ENCODE data around the gene PRSS56. TPM values are rescaled to one million over a fixed set of nuclear protein-coding genes. Genes with fewer than 3 reads are reported as not detected.
A peak's percentile ranks its signal among the peaks of the same experiment; 100 is the strongest.

The PRSS56 gene
- total RNA-seq, 1 experiment from 2014 or later = 0.18 TPM

DNA sequence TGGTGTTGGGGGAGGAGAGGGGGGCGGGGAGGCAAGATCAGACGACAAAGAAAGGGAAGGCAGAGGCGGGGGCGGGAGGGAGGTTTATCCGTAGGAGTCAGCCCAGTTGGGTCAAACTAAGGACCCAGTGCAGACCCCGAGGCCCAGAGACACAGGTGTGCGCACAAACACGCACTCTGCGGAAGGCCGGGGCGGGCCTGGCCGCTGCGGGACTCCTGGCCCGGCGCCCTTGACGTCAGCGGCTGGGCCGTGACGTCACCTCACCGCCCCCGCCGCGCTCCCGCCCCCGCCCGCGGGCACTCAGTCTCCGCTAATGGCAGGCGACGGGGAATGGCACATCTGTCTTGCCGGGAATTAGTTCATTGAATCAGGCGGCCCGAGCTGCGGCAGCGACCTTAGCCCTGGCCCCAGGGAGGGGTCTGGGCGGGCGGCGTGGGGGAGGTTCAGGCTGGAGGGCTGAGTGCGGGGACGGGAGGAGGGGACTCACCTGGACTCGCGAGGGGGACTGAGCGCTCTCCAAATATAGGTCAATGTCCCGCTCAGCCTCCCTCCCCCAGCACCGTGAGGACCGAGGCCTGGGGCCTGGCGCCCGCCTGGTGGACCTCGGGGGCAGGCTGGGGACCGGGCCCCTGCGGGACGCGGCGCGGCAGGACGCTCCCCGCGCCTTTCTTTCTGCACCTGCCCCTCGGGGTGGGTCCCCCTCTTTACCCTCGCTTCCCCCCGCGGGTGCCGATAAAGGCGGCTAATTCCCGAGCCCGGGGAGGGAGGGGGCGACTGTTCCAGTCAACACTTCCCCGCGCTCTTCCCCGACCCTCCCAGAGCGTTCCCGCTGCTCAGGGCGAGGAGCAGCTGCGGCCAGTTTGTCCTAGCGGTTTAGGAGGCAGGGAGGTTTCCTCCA, 17.0 kb upstream of the PRSS56 start:
- intact Hi-C loops (cut with micrococcal nuclease; ENCODE audit: unreplicated experiment) = no loop called here
- Histone ChIP-seq H3K36me3 (ENCODE audit: control insufficient read depth, insufficient read depth, low read length) (no peaks in the 10 kb centered on the region), H3K9me3 (ENCODE audit: control insufficient read depth, insufficient read depth, low read depth, low read length) (no peaks in the 10 kb centered on the region), H3K4me1 (ENCODE audit: control insufficient read depth, insufficient read depth, low read length) (no peaks in the 10 kb centered on the region; the same call in 1 of the 2 replicates), H3K27ac (ENCODE audit: low read length) (no peak overlapping the region), H3K27me3 (ENCODE audit: control insufficient read depth, insufficient read depth, low read length) (peaks cover 3% of the 10 kb centered on the region; the same call in 1 of the 2 replicates), H3K4me3 (ENCODE audit: low read depth in 2 of 2, low read length in 2 of 2) (0 out of 4 replicates have a peak overlapping the region, but pooled peaks of 1 of the 2 experiments have one; percentile 18)
- in situ Hi-C loops (cut with HindIII; ENCODE audit: low pct_unique_long_range_greater_than_20kb, low sequenced_read_pairs) = no loop called here
- ATAC-seq = peak; percentile 12; the same call in 1 of the 2 replicates
- TF ChIP-seq, protein P1, sequence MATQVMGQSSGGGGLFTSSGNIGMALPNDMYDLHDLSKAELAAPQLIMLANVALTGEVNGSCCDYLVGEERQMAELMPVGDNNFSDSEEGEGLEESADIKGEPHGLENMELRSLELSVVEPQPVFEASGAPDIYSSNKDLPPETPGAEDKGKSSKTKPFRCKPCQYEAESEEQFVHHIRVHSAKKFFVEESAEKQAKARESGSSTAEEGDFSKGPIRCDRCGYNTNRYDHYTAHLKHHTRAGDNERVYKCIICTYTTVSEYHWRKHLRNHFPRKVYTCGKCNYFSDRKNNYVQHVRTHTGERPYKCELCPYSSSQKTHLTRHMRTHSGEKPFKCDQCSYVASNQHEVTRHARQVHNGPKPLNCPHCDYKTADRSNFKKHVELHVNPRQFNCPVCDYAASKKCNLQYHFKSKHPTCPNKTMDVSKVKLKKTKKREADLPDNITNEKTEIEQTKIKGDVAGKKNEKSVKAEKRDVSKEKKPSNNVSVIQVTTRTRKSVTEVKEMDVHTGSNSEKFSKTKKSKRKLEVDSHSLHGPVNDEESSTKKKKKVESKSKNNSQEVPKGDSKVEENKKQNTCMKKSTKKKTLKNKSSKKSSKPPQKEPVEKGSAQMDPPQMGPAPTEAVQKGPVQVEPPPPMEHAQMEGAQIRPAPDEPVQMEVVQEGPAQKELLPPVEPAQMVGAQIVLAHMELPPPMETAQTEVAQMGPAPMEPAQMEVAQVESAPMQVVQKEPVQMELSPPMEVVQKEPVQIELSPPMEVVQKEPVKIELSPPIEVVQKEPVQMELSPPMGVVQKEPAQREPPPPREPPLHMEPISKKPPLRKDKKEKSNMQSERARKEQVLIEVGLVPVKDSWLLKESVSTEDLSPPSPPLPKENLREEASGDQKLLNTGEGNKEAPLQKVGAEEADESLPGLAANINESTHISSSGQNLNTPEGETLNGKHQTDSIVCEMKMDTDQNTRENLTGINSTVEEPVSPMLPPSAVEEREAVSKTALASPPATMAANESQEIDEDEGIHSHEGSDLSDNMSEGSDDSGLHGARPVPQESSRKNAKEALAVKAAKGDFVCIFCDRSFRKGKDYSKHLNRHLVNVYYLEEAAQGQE (IDR thresholded peaks at IDR 0.05; ENCODE audit: insufficient read depth in 1 of 2, low read depth in 2 of 2, low read length in 1 of 2) = no peak
- TF ChIP-seq TCF7L2 (IDR thresholded peaks at IDR 0.05; ENCODE audit: low read depth, low read length) = no peak
- no peak for TF ChIP-seq CTCF (IDR thresholded peaks at IDR 0.05)
- TF ChIP-seq SIN3A (IDR thresholded peaks at IDR 0.05; ENCODE audit: borderline replicate concordance, insufficient read depth, low read depth, low read length) = no peak
- TF ChIP-seq POLR2AphosphoS5 (IDR thresholded peaks at IDR 0.05; ENCODE audit: low read depth, low read length) = no peak
- ChIA-PET CTCF (no interaction called here), POLR2A (interaction anchor here (0.6 kb wide), 1 partner anchor 48 kb away, joined by 8 read pairs; no protein-coding TSS in a partner anchor)
- no peak for DNase-seq (ENCODE audit: low read depth, low spot score)
- no TSS peak for BruUV-seq (replicated peaks)

DNA sequence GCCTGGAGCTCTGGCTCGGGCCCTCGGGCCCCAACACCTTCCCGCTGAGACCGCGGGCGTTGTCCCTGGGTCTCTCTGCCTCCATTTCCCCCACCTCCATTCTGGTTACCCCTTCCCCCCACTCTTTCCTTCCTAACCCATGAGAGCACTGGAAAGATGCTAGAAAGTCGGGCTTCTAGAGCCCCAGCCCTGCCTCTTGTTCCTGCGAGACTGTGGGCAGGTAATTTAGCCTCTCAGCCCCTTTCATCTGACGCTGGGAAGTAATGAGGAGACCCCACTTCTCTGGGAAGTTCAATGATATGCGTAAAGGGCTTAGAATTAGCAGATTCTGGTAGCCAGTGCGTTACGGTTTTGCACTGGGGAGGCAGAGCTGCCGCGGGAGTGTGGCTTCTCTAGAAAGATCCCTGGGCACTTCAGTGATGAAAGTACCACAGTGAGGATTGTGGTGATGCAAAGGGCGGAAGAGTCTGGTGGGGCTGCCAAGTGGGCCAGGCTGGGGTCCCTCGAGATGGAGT, 16.3 kb upstream of the PRSS56 start:
- in situ Hi-C loops (cut with HindIII; ENCODE audit: low pct_unique_long_range_greater_than_20kb, low sequenced_read_pairs) (no loop called here), intact Hi-C loops (cut with micrococcal nuclease; ENCODE audit: unreplicated experiment) (no loop called here)
- no TSS peak for BruUV-seq (replicated peaks)
- ChIA-PET POLR2A (no interaction called here), CTCF (no interaction called here)
- DNase-seq (ENCODE audit: low read depth, low spot score) = no peak
- Histone ChIP-seq H3K4me1 (ENCODE audit: control insufficient read depth, insufficient read depth, low read length) (no peaks in the 10 kb centered on the region; the same call in 1 of the 2 replicates), H3K36me3 (ENCODE audit: control insufficient read depth, insufficient read depth, low read length) (no peaks in the 10 kb centered on the region), H3K4me3 (ENCODE audit: low read depth in 2 of 2, low read length in 2 of 2) (no peak overlapping the region), H3K9me3 (ENCODE audit: control insufficient read depth, insufficient read depth, low read depth, low read length) (no peaks in the 10 kb centered on the region), H3K27ac (ENCODE audit: low read length) (no peak overlapping the region), H3K27me3 (ENCODE audit: control insufficient read depth, insufficient read depth, low read length) (peaks cover 3% of the 10 kb centered on the region; the same call in 1 of the 2 replicates)
- TF ChIP-seq CTCF (IDR thresholded peaks at IDR 0.05) = no peak
- no peak for TF ChIP-seq SIN3A (IDR thresholded peaks at IDR 0.05; ENCODE audit: borderline replicate concordance, insufficient read depth, low read depth, low read length)
- no peak for TF ChIP-seq POLR2AphosphoS5 (IDR thresholded peaks at IDR 0.05; ENCODE audit: low read depth, low read length)
- TF ChIP-seq, protein P1 (IDR thresholded peaks at IDR 0.05; ENCODE audit: insufficient read depth in 1 of 2, low read depth in 2 of 2, low read length in 1 of 2) = no peak
- TF ChIP-seq TCF7L2 (IDR thresholded peaks at IDR 0.05; ENCODE audit: low read depth, low read length) = no peak
- no peak for ATAC-seq
